Dedifferentiated amniotic fluid mesenchymal stem cell (primary cell): ENCODE results near the gene IL6.
A peak's percentile ranks its signal among the peaks of the same experiment; 100 is the strongest.
"Not testable (repeated sequence)": the region's sequence is repeated elsewhere in the genome, so short reads cannot be mapped to it uniquely, and the experiment has no call there.

Experiments
- DNase-seq: peaks from one replicate; pipeline ENCODE4 v3.0.0-alpha.2; 2016; ENCODE audit errors: extremely low spot score

IL6 gene

GRCh38 chr7:22703978-22704610 is 22.9 kb upstream of the IL6 start:
- DNase-seq, result not testable (repeated sequence)

GRCh38 chr7:22704722-22705121 is 22.3 kb upstream of the IL6 start:
- DNase-seq, result not testable (repeated sequence)

- not testable (repeated sequence) for DNase-seq
Observed at GRCh38 chr7:22705874-22706273, 21.1 kb upstream of the IL6 start.

GRCh38 chr7:22707026-22707691 is 19.8 kb upstream of the IL6 start:
- not testable (repeated sequence) for DNase-seq

GRCh38 chr7:22708214-22708613 is 18.8 kb upstream of the IL6 start:
- DNase-seq, result not testable (repeated sequence)

- DNase-seq, result not testable (repeated sequence)
Observed at GRCh38 chr7:22708677-22709061, 18.3 kb upstream of the IL6 start.

GRCh38 chr7:22709062-22709829 is 17.8 kb upstream of the IL6 start:
- DNase-seq, result not testable (repeated sequence)

GRCh38 chr7:22709857-22710256 is 17.1 kb upstream of the IL6 start:
- DNase-seq, result no peak

- DNase-seq, result no peak
Observed at GRCh38 chr7:22712999-22713398, 14.0 kb upstream of the IL6 start.

- no peak for DNase-seq
Observed at GRCh38 chr7:22713463-22713862, 13.5 kb upstream of the IL6 start.

- DNase-seq, result no peak
Observed at GRCh38 chr7:22715969-22716368, 11.0 kb upstream of the IL6 start.

GRCh38 chr7:22717760-22718159 is 9.2 kb upstream of the IL6 start:
- DNase-seq, result no peak

- peak; percentile 97 for DNase-seq
Observed at GRCh38 chr7:22718200-22718711, 8.7 kb upstream of the IL6 start.

- DNase-seq, result peak; percentile 26
Observed at GRCh38 chr7:22718911-22719420, 8.0 kb upstream of the IL6 start.

- DNase-seq, result no peak
Observed at GRCh38 chr7:22720791-22721786, 5.9 kb upstream of the IL6 start.

- no peak for DNase-seq
Observed at GRCh38 chr7:22722536-22723180, 4.3 kb upstream of the IL6 start.

GRCh38 chr7:22723181-22723601 is 3.8 kb upstream of the IL6 start:
- DNase-seq, result no peak

GRCh38 chr7:22723637-22724036 is 3.4 kb upstream of the IL6 start:
- no peak for DNase-seq

GRCh38 chr7:22724861-22725260 is 2.1 kb upstream of the IL6 start:
- no peak for DNase-seq

- DNase-seq, result no peak
Observed at GRCh38 chr7:22725585-22725984, 1.4 kb upstream of the IL6 start.
